Ovary (tissue), 3 donors: ENCODE data around the gene CLNK.

Experiments used
- CTCF ChIP-seq, 3 donors: fragments of 450-650 bp in 2 of 3; fragments of 200-600 bp in 1 of 3; IDR thresholded peaks; one replicate each; pipeline versions ENCODE4 v1.5.1 to v1.8.0; 2016 to 2022; ENCODE audit warnings: antibody characterized with exemption in 3 of 3, mild to moderate bottlenecking in 1 of 3
- EP300 ChIP-seq: sonication (generic); formaldehyde crosslinking; IDR thresholded peaks from one replicate; pipeline ENCODE4 v1.6.1; 2017; ENCODE audit warnings: antibody characterized with exemption
- POLR2A ChIP-seq: fragments of 450-650 bp; IDR thresholded peaks from one replicate; pipeline ENCODE4 v1.6.1; 2017; ENCODE audit warnings: antibody characterized with exemption, mild to moderate bottlenecking, moderate library complexity
- donor health status: DM: no; HTN: no; CAD: no.

DNA sequence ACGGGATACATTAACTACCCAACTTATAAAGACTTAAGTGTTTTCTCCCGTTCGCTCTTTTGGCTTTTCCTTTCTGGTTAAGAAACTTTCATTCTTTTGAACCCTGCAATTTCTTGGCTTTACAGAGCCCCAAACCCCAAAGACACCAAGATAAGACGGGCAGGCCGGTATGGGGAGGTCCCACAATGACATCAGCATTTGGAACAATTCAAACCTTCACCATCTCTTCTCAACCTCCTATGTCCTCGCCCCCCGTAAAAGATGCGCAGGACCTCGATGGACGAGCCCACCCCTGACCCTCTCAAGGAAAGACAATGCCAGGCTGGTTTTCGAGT is 228.3 kb downstream of the CLNK start:
- TF ChIP-seq CTCF (IDR thresholded peaks at IDR 0.05), result no peak
- no peak for TF ChIP-seq POLR2A
- TF ChIP-seq EP300, result no peak
